Mammary epithelial cell (primary cell): ENCODE data around the gene ZBTB21.

Experiments used
- CTCF ChIP-seq, 2 donors: IDR thresholded peaks in 1 of 2; conservative IDR thresholded peaks in 1 of 2; 2 replicates each; pipeline ENCODE4 v1.5.1; 2011 to 2012; ENCODE audit warnings: inconsistent platforms in 2 of 2, low read length in 2 of 2, mild to moderate bottlenecking in 2 of 2, control low read depth in 1 of 2, low read depth in 1 of 2; ENCODE audit not compliant: insufficient read depth in 1 of 2; ENCODE audit errors: extremely low read depth in 1 of 2
- EZH2 ChIP-seq: IDR thresholded peaks from 2 replicates; pipeline ENCODE4 v1.6.1; 2012; ENCODE audit warnings: low read length, inconsistent platforms, borderline replicate concordance

DNA sequence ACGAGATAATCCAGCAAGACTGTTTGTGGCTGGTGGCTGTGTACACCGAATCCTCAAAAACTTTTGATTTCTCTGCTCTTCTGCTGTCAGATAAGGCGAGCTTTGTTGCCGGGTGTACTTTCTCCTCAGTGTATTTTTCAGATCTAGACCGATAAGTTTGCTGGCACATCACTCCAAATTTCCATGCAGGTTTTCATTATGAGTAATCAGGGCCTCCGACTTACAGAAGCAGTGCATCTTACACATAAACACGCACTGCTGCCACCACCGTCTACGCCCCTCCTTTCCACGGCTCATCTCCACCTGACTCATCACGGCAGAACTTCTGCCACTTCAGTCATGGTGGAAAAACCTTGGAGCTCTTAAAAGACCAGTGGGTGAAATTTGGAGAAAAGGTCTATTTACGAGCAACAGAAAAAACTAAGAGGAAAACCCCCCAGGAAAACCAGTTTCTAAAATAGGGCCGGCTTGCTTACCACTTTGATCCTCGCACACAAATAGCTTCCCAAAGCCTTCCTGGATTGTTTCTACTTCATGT is 7.7 kb downstream of the ZBTB21 start:
- TF ChIP-seq CTCF (conservative IDR thresholded peaks at IDR 0.05 in 1 of 2, IDR thresholded peaks at IDR 0.05 in 1 of 2; ENCODE audit: extremely low read depth in 1 of 2, insufficient read depth in 1 of 2, low read depth in 1 of 2, low read length in 2 of 2) (no peak), EZH2 (no peak)
